HEK293T (cell line): ENCODE data around the gene PLEKHB2.

Experiments used
- ARNT ChIP-seq: fragments of 450-650 bp; IDR thresholded peaks from 2 replicates; pipeline ENCODE4 v1.6.1; 2017; ENCODE audit warnings: mild to moderate bottlenecking
- BHLHE40 ChIP-seq: fragments of 450-650 bp; IDR thresholded peaks from 2 replicates; pipeline ENCODE4 v1.6.1; 2016; ENCODE audit warnings: mild to moderate bottlenecking, moderate library complexity, borderline replicate concordance
- CTBP1 ChIP-seq: fragments of 450-650 bp; IDR thresholded peaks from 2 replicates; pipeline ENCODE4 v1.6.1; 2016; ENCODE audit warnings: borderline replicate concordance
- FOXA1 ChIP-seq: fragments of 450-650 bp; IDR thresholded peaks from 2 replicates; pipeline ENCODE4 v1.6.1; 2016; ENCODE audit warnings: mild to moderate bottlenecking
- FOXK2 ChIP-seq: fragments of 450-650 bp; IDR thresholded peaks from 2 replicates; pipeline ENCODE4 v1.6.1; 2016; ENCODE audit warnings: mild to moderate bottlenecking
- FOXM1 ChIP-seq: fragments of 450-650 bp; IDR thresholded peaks from 2 replicates; pipeline ENCODE4 v1.6.1; 2017; ENCODE audit warnings: mild to moderate bottlenecking, borderline replicate concordance
- HDGF ChIP-seq: fragments of 450-650 bp; IDR thresholded peaks from 2 replicates; pipeline ENCODE4 v1.6.1; 2017; ENCODE audit warnings: antibody characterized with exemption, borderline replicate concordance
- L3MBTL2 ChIP-seq: fragments of 450-650 bp; conservative IDR thresholded peaks from 2 replicates; pipeline ENCODE4 v1.6.1; 2016; ENCODE audit warnings: mild to moderate bottlenecking
- LEF1 ChIP-seq: fragments of 450-650 bp; IDR thresholded peaks from 2 replicates; pipeline ENCODE4 v1.6.1; 2017; ENCODE audit warnings: mild to moderate bottlenecking, borderline replicate concordance
- NFRKB ChIP-seq: fragments of 450-650 bp; IDR thresholded peaks from 2 replicates; pipeline ENCODE4 v1.6.1; 2016; ENCODE audit warnings: mild to moderate bottlenecking, moderate library complexity
- PKNOX1 ChIP-seq: fragments of 450-650 bp; IDR thresholded peaks from 2 replicates; pipeline ENCODE4 v1.6.1; 2016
- SP1 ChIP-seq: fragments of 450-650 bp; IDR thresholded peaks from 2 replicates; pipeline ENCODE4 v1.6.1; 2017
- SUZ12 ChIP-seq: fragments of 450-650 bp; IDR thresholded peaks from 2 replicates; pipeline ENCODE4 v1.6.1; 2016; ENCODE audit warnings: mild to moderate bottlenecking
- TARDBP ChIP-seq: fragments of 450-650 bp; IDR thresholded peaks from 2 replicates; pipeline ENCODE4 v1.6.1; 2016

GRCh38 chr2:131151398-131151797 is 46.3 kb downstream of the PLEKHB2 start:
- TF ChIP-seq SUZ12 (no peak), LEF1 (no peak), CTBP1 (no peak), FOXK2 (no peak), PKNOX1 (no peak), L3MBTL2 (no peak), FOXA1 (no peak), NFRKB (no peak), HDGF (no peak), BHLHE40 (no peak), TARDBP (no peak), SP1 (no peak), FOXM1 (no peak), ARNT (no peak)
